ENCODE results near the gene GATA3. TPM values are rescaled to one million over a fixed set of nuclear protein-coding genes. Genes with fewer than 3 reads are reported as not detected.

Gene GATA3
- total RNA-seq, 1 donor from 2014 or later: 1.4 TPM

DNA sequence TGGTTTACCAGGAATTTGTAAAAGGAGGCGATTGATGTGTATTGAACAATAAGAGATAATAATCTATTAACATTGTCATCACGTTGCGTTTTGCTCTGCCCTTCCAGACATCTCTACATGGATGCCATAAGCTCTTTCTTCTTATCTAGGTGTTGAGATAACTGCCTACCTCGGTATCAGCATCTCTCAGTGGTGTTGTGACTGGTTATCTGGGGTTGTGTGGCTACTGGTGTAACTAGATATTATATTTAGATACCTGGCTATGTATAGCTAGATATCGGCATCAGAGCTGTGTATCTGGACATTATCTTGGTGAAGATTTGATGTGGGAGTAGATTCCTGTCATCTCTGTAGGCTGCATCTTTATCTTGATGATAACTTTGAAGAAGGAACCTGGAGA lies 17.2 kb downstream of the GATA3 start:
- intact Hi-C loops (cut with micrococcal nuclease): no loop called here
- Histone ChIP-seq H3K4me3 (no peak overlapping the region), H3K27me3 (ENCODE audit: low read depth) (peaks cover 38% of the 10 kb centered on the region), H3K4me1 (peaks cover under 1% of the 10 kb centered on the region), H3K27ac (replicated peaks) (no peak overlapping the region), H3K9me3 (replicated peaks) (no peaks in the 10 kb centered on the region), H3K36me3 (peaks cover 8% of the 10 kb centered on the region)
- no peak for DNase-seq
- TF ChIP-seq, protein P1, sequence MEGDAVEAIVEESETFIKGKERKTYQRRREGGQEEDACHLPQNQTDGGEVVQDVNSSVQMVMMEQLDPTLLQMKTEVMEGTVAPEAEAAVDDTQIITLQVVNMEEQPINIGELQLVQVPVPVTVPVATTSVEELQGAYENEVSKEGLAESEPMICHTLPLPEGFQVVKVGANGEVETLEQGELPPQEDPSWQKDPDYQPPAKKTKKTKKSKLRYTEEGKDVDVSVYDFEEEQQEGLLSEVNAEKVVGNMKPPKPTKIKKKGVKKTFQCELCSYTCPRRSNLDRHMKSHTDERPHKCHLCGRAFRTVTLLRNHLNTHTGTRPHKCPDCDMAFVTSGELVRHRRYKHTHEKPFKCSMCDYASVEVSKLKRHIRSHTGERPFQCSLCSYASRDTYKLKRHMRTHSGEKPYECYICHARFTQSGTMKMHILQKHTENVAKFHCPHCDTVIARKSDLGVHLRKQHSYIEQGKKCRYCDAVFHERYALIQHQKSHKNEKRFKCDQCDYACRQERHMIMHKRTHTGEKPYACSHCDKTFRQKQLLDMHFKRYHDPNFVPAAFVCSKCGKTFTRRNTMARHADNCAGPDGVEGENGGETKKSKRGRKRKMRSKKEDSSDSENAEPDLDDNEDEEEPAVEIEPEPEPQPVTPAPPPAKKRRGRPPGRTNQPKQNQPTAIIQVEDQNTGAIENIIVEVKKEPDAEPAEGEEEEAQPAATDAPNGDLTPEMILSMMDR (IDR thresholded peaks at IDR 0.05; ENCODE audit: borderline replicate concordance): no peak

DNA sequence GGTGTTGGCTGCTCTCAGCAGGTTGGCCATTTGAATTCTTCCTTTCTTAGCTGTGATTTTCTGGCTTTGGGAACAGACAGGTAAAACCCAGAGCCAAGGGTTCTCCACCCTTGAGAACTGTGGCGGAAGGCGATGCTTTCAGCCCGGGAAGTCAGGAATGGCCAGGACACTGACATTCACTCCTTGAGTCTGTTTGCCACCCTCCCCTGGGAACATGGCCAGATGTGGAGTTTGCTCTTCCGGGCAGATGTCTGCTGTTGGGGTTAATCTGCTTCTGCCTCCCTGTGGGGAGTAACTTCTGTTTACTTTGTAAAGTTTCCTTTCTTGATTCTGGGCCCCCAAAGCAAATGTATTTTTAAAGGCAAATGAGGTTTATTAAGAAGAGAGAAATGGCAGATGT lies 17.7 kb downstream of the GATA3 start:
- H3K27me3 ChIP-seq (ENCODE audit: low read depth): peaks cover 34% of the 10 kb centered on the region
- TF ChIP-seq, protein P1 (IDR thresholded peaks at IDR 0.05; ENCODE audit: borderline replicate concordance): no peak
- intact Hi-C loops (cut with micrococcal nuclease): no loop called here

DNA sequence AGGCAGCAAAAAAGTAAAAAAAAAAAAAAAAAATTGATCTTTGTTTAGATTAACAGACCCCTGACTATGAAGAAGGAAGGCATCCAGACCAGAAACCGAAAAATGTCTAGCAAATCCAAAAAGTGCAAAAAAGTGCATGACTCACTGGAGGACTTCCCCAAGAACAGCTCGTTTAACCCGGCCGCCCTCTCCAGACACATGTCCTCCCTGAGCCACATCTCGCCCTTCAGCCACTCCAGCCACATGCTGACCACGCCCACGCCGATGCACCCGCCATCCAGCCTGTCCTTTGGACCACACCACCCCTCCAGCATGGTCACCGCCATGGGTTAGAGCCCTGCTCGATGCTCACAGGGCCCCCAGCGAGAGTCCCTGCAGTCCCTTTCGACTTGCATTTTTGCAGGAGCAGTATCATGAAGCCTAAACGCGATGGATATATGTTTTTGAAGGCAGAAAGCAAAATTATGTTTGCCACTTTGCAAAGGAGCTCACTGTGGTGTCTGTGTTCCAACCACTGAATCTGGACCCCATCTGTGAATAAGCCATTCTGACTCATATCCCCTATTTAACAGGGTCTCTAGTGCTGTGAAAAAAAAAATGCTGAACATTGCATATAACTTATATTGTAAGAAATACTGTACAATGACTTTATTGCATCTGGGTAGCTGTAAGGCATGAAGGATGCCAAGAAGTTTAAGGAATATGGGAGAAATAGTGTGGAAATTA lies 19.4 kb downstream of the GATA3 start:
- TF ChIP-seq, protein P1 (IDR thresholded peaks at IDR 0.05; ENCODE audit: borderline replicate concordance): no peak
- no peak for DNase-seq
- intact Hi-C loops (cut with micrococcal nuclease): no loop called here
- no peak overlapping the region for H3K4me3 ChIP-seq
- H3K4me1 ChIP-seq: no peaks in the 10 kb centered on the region
- H3K36me3 ChIP-seq: peaks cover 8% of the 10 kb centered on the region
- H3K27ac ChIP-seq (replicated peaks): no peak overlapping the region
- peaks cover 47% of the 10 kb centered on the region for H3K27me3 ChIP-seq (ENCODE audit: low read depth)
- H3K9me3 ChIP-seq (replicated peaks): no peaks in the 10 kb centered on the region

More for the DNA sequence above, 17.7 kb downstream of the GATA3 start:
- no peak overlapping the region for H3K4me3 ChIP-seq
- DNase-seq: no peak
- no peaks in the 10 kb centered on the region for H3K4me1 ChIP-seq
- H3K36me3 ChIP-seq: peaks cover 8% of the 10 kb centered on the region
- H3K9me3 ChIP-seq (replicated peaks): no peaks in the 10 kb centered on the region
- H3K27ac ChIP-seq (replicated peaks): no peak overlapping the region

DNA sequence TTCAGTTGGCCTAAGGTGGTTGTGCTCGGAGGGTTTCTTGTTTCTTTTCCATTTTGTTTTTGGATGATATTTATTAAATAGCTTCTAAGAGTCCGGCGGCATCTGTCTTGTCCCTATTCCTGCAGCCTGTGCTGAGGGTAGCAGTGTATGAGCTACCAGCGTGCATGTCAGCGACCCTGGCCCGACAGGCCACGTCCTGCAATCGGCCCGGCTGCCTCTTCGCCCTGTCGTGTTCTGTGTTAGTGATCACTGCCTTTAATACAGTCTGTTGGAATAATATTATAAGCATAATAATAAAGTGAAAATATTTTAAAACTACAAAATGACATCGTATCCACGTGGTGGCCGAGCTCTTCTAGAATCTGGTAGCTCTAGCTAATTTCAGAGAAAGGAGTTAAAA lies 20.4 kb downstream of the GATA3 start:
- intact Hi-C loops (cut with micrococcal nuclease): no loop called here
- TF ChIP-seq, protein P1 (IDR thresholded peaks at IDR 0.05; ENCODE audit: borderline replicate concordance): no peak

DNA sequence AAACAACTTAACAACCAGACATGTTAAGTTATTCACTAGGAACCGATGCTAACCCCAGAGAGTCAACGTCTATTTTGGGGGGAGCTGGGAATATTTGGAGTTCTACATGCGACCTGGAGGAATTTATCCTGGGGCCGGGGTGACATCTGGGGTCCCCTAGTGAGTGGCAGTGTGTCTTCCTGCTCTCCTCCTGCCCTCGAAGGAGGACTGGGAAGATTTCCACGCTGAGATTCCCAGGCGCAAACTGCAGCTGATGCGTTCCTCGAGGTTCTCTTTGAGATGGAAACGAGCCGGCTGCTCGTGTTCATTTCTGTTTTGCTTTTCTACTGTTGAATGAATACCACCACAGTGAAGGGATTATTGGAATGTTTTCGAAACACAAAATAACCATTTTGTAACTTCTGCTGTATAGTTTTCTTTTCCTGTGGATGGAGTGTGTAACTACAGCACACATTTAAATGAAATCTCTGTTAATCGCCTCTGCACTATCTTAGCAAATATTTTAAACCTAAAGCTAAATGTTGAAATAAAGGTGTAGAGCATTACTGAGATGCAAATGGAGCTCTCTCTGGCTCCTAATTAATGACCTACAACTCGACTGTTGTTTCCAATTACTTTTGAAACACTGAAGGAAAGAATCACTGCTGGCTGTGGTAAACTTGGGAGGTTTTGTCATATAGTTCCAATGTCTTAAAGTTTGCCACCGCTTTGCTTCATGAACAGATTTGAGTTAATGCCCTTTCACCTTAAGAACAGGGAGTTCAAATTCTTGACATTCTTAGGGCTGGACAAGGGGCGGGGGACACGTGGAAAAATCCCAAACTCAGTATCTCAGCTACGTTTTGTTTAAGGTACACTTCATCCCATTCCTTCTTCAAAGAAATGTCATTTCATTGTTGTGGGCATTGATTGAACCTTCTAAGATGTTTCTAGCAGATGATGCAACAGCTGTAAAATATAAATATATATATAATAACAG lies 21.1 kb downstream of the GATA3 start:
- DNase-seq: no peak
- intact Hi-C loops (cut with micrococcal nuclease): no loop called here

More for the DNA sequence above, 20.4 kb downstream of the GATA3 start:
- Histone ChIP-seq H3K27ac (replicated peaks) (no peak overlapping the region), H3K4me3 (no peak overlapping the region), H3K9me3 (replicated peaks) (no peaks in the 10 kb centered on the region), H3K36me3 (peaks cover under 1% of the 10 kb centered on the region), H3K27me3 (ENCODE audit: low read depth) (peaks cover 47% of the 10 kb centered on the region), H3K4me1 (no peaks in the 10 kb centered on the region)
- DNase-seq: no peak

More for the DNA sequence above, 21.1 kb downstream of the GATA3 start:
- TF ChIP-seq, protein P1 (IDR thresholded peaks at IDR 0.05; ENCODE audit: borderline replicate concordance): no peak
- H3K4me1 ChIP-seq: no peaks in the 10 kb centered on the region
- no peak overlapping the region for H3K27ac ChIP-seq (replicated peaks)
- H3K36me3 ChIP-seq: no peaks in the 10 kb centered on the region
- no peak overlapping the region for H3K4me3 ChIP-seq
- peaks cover 49% of the 10 kb centered on the region for H3K27me3 ChIP-seq (ENCODE audit: low read depth)
- no peaks in the 10 kb centered on the region for H3K9me3 ChIP-seq (replicated peaks)

All from left ventricle myocardium inferior (tissue), 1 donor.